Activated CD8-positive, alpha-beta T cell treated with anti-CD3 and anti-CD28 coated beads, Interleukin-2, amount 10 ng/mL, durations not matched to agents 7 days and 5 days (primary cell): ENCODE measurements around the gene WWOX. TPM values are rescaled to one million over a fixed set of nuclear protein-coding genes. Genes with fewer than 3 reads are reported as not detected.
A peak's percentile ranks its signal among the peaks of the same experiment; 100 is the strongest.

Experiments
- ATAC-seq: fragments of 150-1000 bp; cut with Tn5 transposase; one replicate; pipeline ENCODE4 v1.10.0; 2021; ENCODE audit warnings: moderate library complexity
- CTCF ChIA-PET: fragments of 350-600 bp; sonication (Branson Sonifier 250); formaldehyde crosslinking; loops from one replicate; lab custom pipeline; 2021; ENCODE audit warnings: antibody characterized with exemption; lab: Charles Lee
- POLR2A ChIA-PET: fragments of 350-600 bp; sonication (Branson Sonifier 250); formaldehyde crosslinking; loops from one replicate; lab custom pipeline; 2021; ENCODE audit warnings: antibody characterized with exemption; lab: Charles Lee
- DNase-seq: peaks from one replicate; pipeline ENCODE4 v3.0.0-alpha.2; 2020
- H3K27ac Mint-ChIP-seq: one replicate; pipeline ENCODE4 v1.8.0; 2021; ENCODE audit warnings: mild to moderate bottlenecking, mixed read lengths
- H3K27me3 Mint-ChIP-seq: one replicate; pipeline ENCODE4 v1.8.0; 2021; ENCODE audit warnings: low read depth, mixed read lengths
- H3K36me3 Mint-ChIP-seq: one replicate; pipeline ENCODE4 v1.8.0; 2021; ENCODE audit warnings: low read depth, mixed read lengths
- H3K4me1 Mint-ChIP-seq: one replicate; pipeline ENCODE4 v1.8.0; 2021; ENCODE audit warnings: low read depth, mixed read lengths
- H3K4me3 Mint-ChIP-seq: one replicate; pipeline ENCODE4 v1.8.0; 2021; ENCODE audit warnings: mild to moderate bottlenecking, mixed read lengths
- H3K9me3 Mint-ChIP-seq: one replicate; pipeline ENCODE4 v1.8.0; 2022; ENCODE audit warnings: mixed read lengths; ENCODE audit not compliant: insufficient read depth
- total RNA-seq, 2 experiments: library from RNA; stranded (reverse); gene quantifications; one replicate each; pipeline ENCODE4 v1.2.3, GENCODE V29; 2021

The WWOX gene
- total RNA-seq, 2 experiments from 2014 or later, result 34.4 to 34.9 TPM

GRCh38 chr16:78494674-78495073 is 395.2 kb downstream of the WWOX start:
- H3K27me3 Mint-ChIP-seq, result no peaks in the 10 kb centered on the region
- DNase-seq, result no peak
- CTCF ChIA-PET, result no interaction called here
- no peak overlapping the region for H3K27ac Mint-ChIP-seq
- no peak for ATAC-seq
- no peaks in the 10 kb centered on the region for H3K9me3 Mint-ChIP-seq
- no peaks in the 10 kb centered on the region for H3K36me3 Mint-ChIP-seq
- H3K4me3 Mint-ChIP-seq, result no peak overlapping the region
- POLR2A ChIA-PET, result no interaction called here
- no peaks in the 10 kb centered on the region for H3K4me1 Mint-ChIP-seq

- no peaks in the 10 kb centered on the region for H3K4me1 Mint-ChIP-seq
- CTCF ChIA-PET, result no interaction called here
- H3K27ac Mint-ChIP-seq, result no peak overlapping the region
- POLR2A ChIA-PET, result no interaction called here
- no peaks in the 10 kb centered on the region for H3K36me3 Mint-ChIP-seq
- H3K9me3 Mint-ChIP-seq, result no peaks in the 10 kb centered on the region
- DNase-seq (no peak), ATAC-seq (no peak)
- no peak overlapping the region for H3K4me3 Mint-ChIP-seq
- H3K27me3 Mint-ChIP-seq, result no peaks in the 10 kb centered on the region
Measured at GRCh38 chr16:78496189-78496588, 396.7 kb downstream of the WWOX start.

GRCh38 chr16:78499399-78499798 is 399.9 kb downstream of the WWOX start:
- Mint-ChIP-seq H3K4me3 (no peak overlapping the region), H3K4me1 (no peaks in the 10 kb centered on the region), H3K27ac (no peak overlapping the region), H3K9me3 (no peaks in the 10 kb centered on the region), H3K36me3 (no peaks in the 10 kb centered on the region), H3K27me3 (no peaks in the 10 kb centered on the region)
- DNase-seq, result no peak
- CTCF ChIA-PET, result no interaction called here
- POLR2A ChIA-PET, result no interaction called here
- ATAC-seq, result no peak

- no peak overlapping the region for H3K4me3 Mint-ChIP-seq
- H3K9me3 Mint-ChIP-seq, result no peaks in the 10 kb centered on the region
- H3K36me3 Mint-ChIP-seq, result no peaks in the 10 kb centered on the region
- no peak for ATAC-seq
- no peak for DNase-seq
- ChIA-PET POLR2A (no interaction called here), CTCF (no interaction called here)
- no peaks in the 10 kb centered on the region for H3K27me3 Mint-ChIP-seq
- no peak overlapping the region for H3K27ac Mint-ChIP-seq
- no peaks in the 10 kb centered on the region for H3K4me1 Mint-ChIP-seq
Measured at GRCh38 chr16:78500659-78501270, 401.3 kb downstream of the WWOX start.

GRCh38 chr16:78501744-78502143 is 402.3 kb downstream of the WWOX start:
- Mint-ChIP-seq H3K36me3 (no peaks in the 10 kb centered on the region), H3K4me1 (no peaks in the 10 kb centered on the region), H3K27ac (no peak overlapping the region), H3K4me3 (no peak overlapping the region), H3K9me3 (no peaks in the 10 kb centered on the region), H3K27me3 (no peaks in the 10 kb centered on the region)
- ChIA-PET CTCF (no interaction called here), POLR2A (interaction anchor here (0.6 kb wide), 1 partner anchor 76 kb away, joined by 3 read pairs; no protein-coding TSS in a partner anchor)
- DNase-seq (no peak), ATAC-seq (no peak)

- H3K4me1 Mint-ChIP-seq, result no peaks in the 10 kb centered on the region
- no peak overlapping the region for H3K27ac Mint-ChIP-seq
- ChIA-PET POLR2A (no interaction called here), CTCF (no interaction called here)
- no peak overlapping the region for H3K4me3 Mint-ChIP-seq
- DNase-seq, result no peak
- no peak for ATAC-seq
- H3K9me3 Mint-ChIP-seq, result no peaks in the 10 kb centered on the region
- H3K27me3 Mint-ChIP-seq, result no peaks in the 10 kb centered on the region
- H3K36me3 Mint-ChIP-seq, result no peaks in the 10 kb centered on the region
Measured at GRCh38 chr16:78502812-78503350, 403.4 kb downstream of the WWOX start.

GRCh38 chr16:78503602-78504001 is 404.1 kb downstream of the WWOX start:
- peak; percentile 66 for DNase-seq
- ChIA-PET POLR2A (no interaction called here), CTCF (interaction anchor here (0.7 to 1.8 kb wide), 2 partner anchors 11 to 267 kb away, joined by 3 to 5 read pairs; no protein-coding TSS in a partner anchor)
- Mint-ChIP-seq H3K4me1 (no peaks in the 10 kb centered on the region), H3K27me3 (no peaks in the 10 kb centered on the region), H3K4me3 (no peak overlapping the region), H3K36me3 (no peaks in the 10 kb centered on the region), H3K9me3 (no peaks in the 10 kb centered on the region), H3K27ac (no peak overlapping the region)
- ATAC-seq, result no peak

- H3K4me1 Mint-ChIP-seq, result no peaks in the 10 kb centered on the region
- ChIA-PET POLR2A (no interaction called here), CTCF (interaction anchor here (0.7 to 1.8 kb wide), 2 partner anchors 10 to 266 kb away, joined by 3 to 5 read pairs; no protein-coding TSS in a partner anchor)
- no peak overlapping the region for H3K4me3 Mint-ChIP-seq
- no peaks in the 10 kb centered on the region for H3K9me3 Mint-ChIP-seq
- no peaks in the 10 kb centered on the region for H3K36me3 Mint-ChIP-seq
- H3K27ac Mint-ChIP-seq, result no peak overlapping the region
- ATAC-seq (no peak), DNase-seq (no peak)
- H3K27me3 Mint-ChIP-seq, result no peaks in the 10 kb centered on the region
Measured at GRCh38 chr16:78504401-78504851, 405.0 kb downstream of the WWOX start.

GRCh38 chr16:78505036-78505435 is 405.6 kb downstream of the WWOX start:
- POLR2A ChIA-PET, result no interaction called here
- no peak overlapping the region for H3K27ac Mint-ChIP-seq
- no peaks in the 10 kb centered on the region for H3K4me1 Mint-ChIP-seq
- H3K27me3 Mint-ChIP-seq, result no peaks in the 10 kb centered on the region
- H3K4me3 Mint-ChIP-seq, result no peak overlapping the region
- ATAC-seq, result no peak
- H3K9me3 Mint-ChIP-seq, result no peaks in the 10 kb centered on the region
- CTCF ChIA-PET, result interaction anchor here (1.8 kb wide), 1 partner anchor 266 kb away, joined by 5 read pairs; no protein-coding TSS in a partner anchor
- DNase-seq, result no peak
- no peaks in the 10 kb centered on the region for H3K36me3 Mint-ChIP-seq

- Mint-ChIP-seq H3K27me3 (no peaks in the 10 kb centered on the region), H3K9me3 (no peaks in the 10 kb centered on the region), H3K36me3 (no peaks in the 10 kb centered on the region), H3K4me3 (no peak overlapping the region), H3K27ac (no peak overlapping the region), H3K4me1 (no peaks in the 10 kb centered on the region)
- ChIA-PET CTCF (interaction anchor here (1.8 kb wide), 1 partner anchor 265 kb away, joined by 5 read pairs; no protein-coding TSS in a partner anchor), POLR2A (no interaction called here)
- DNase-seq, result no peak
- no peak for ATAC-seq
Measured at GRCh38 chr16:78505544-78506366, 406.3 kb downstream of the WWOX start.

GRCh38 chr16:78506367-78507193 is 407.1 kb downstream of the WWOX start:
- POLR2A ChIA-PET, result no interaction called here
- Mint-ChIP-seq H3K4me1 (no peaks in the 10 kb centered on the region), H3K4me3 (no peak overlapping the region), H3K9me3 (no peaks in the 10 kb centered on the region), H3K36me3 (no peaks in the 10 kb centered on the region), H3K27ac (no peak overlapping the region), H3K27me3 (no peaks in the 10 kb centered on the region)
- CTCF ChIA-PET, result no interaction called here
- ATAC-seq (no peak), DNase-seq (no peak)
